ELF-1 (cell line): ENCODE data around the gene KDM4F.

ENCODE experiments used
- DNase-seq: peaks from one replicate; pipeline ENCODE4 v3.0.0-alpha.2; 2016; ENCODE audit warnings: low read depth, low spot score

Gene KDM4F

GRCh38 chr11:95059046-95059445, 9.8 kb downstream of the KDM4F start:
- no peak for DNase-seq

- DNase-seq = no peak
Measured at GRCh38 chr11:95065336-95065735, 16.1 kb downstream of the KDM4F start.

GRCh38 chr11:95066716-95067038, 17.5 kb downstream of the KDM4F start, which contains the start of gene SRSF8:
Gene SRSF8 (plus strand): TSS chr11:95066919. CDS start chr11:95067227, 308 bp downstream.
- DNase-seq = no peak

- DNase-seq = peak; percentile 84
Measured at GRCh38 chr11:95067039-95067840, 18.0 kb downstream of the KDM4F start.

- no peak for DNase-seq
Measured at GRCh38 chr11:95067841-95068219, 18.6 kb downstream of the KDM4F start.

- peak; percentile 75 for DNase-seq
Measured at GRCh38 chr11:95068549-95068948, 19.3 kb downstream of the KDM4F start.

GRCh38 chr11:95070471-95070870, 21.2 kb downstream of the KDM4F start:
- no peak for DNase-seq

- no peak for DNase-seq
Measured at GRCh38 chr11:95072948-95073347, 23.7 kb downstream of the KDM4F start.

- no peak for DNase-seq
Measured at GRCh38 chr11:95074792-95075563, 25.8 kb downstream of the KDM4F start.

- no peak for DNase-seq
Measured at GRCh38 chr11:95076416-95076815, 27.2 kb downstream of the KDM4F start.

GRCh38 chr11:95076981-95077380, 27.8 kb downstream of the KDM4F start:
- DNase-seq = no peak

- DNase-seq = no peak
Measured at GRCh38 chr11:95078526-95078925, 29.3 kb downstream of the KDM4F start.

GRCh38 chr11:95081010-95081409, 31.8 kb downstream of the KDM4F start:
- DNase-seq = no peak

GRCh38 chr11:95081412-95081811, 32.2 kb downstream of the KDM4F start:
- DNase-seq = peak; percentile 17

GRCh38 chr11:95082576-95083001, 33.4 kb downstream of the KDM4F start:
- DNase-seq = no peak

- no peak for DNase-seq
Measured at GRCh38 chr11:95084509-95084908, 35.3 kb downstream of the KDM4F start.

GRCh38 chr11:95085117-95085816, 36.0 kb downstream of the KDM4F start:
- DNase-seq = no peak

GRCh38 chr11:95086151-95086550, 36.9 kb downstream of the KDM4F start:
- no peak for DNase-seq

- DNase-seq = no peak
Measured at GRCh38 chr11:95086836-95087570, 37.8 kb downstream of the KDM4F start.

GRCh38 chr11:95088946-95089619, 39.9 kb downstream of the KDM4F start:
- DNase-seq = no peak
